HG03139 (cell line): ENCODE results near the gene ANKRD1.
"Not testable (repeated sequence)": the region's sequence is repeated elsewhere in the genome, so short reads cannot be mapped to it uniquely, and the experiment has no call there.

Source experiments
- ATAC-seq: cut with Tn5 transposase; IDR thresholded peaks from one replicate; pipeline ENCODE4 v1.9.1; 2021; ENCODE audit not compliant: unreplicated experiment

ANKRD1 gene

DNA sequence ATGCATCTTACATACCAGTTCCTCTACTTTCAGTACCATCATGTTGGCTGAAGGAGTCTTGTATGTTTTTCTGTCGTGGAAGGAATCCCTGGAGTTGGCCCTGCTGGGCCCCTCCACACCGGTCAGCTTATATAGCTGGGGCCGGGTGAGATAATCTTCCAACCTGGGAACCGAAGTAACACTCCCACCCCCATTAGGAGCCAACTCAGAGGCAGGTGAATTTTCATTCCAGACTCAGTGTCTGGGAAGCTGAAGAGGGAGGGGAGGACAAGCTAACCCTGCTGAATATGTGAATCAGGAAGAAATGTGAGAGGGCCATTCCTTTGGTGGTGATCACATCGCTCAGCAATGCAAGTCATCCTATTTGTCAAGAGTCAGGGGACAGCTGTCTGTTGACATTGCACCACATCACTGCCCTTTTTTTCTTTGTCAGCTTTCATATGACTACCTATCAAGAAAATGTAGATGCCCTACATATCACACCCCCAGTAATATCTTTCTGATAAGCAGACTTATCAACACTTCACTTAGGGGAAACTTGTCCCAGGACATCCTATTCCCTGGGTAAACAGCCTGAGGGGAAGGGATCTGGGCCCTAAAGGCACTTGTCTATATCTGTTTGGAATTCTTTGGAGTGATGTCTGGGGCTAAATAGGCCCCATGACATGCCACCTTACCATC, at the start of gene ANKRD1:
Gene ANKRD1, minus strand, starts transcription at position 102 of the 681 bp plus-strand sequence. Its CDS starts 60 bp downstream, at position 42.
- ATAC-seq: no peak

DNA sequence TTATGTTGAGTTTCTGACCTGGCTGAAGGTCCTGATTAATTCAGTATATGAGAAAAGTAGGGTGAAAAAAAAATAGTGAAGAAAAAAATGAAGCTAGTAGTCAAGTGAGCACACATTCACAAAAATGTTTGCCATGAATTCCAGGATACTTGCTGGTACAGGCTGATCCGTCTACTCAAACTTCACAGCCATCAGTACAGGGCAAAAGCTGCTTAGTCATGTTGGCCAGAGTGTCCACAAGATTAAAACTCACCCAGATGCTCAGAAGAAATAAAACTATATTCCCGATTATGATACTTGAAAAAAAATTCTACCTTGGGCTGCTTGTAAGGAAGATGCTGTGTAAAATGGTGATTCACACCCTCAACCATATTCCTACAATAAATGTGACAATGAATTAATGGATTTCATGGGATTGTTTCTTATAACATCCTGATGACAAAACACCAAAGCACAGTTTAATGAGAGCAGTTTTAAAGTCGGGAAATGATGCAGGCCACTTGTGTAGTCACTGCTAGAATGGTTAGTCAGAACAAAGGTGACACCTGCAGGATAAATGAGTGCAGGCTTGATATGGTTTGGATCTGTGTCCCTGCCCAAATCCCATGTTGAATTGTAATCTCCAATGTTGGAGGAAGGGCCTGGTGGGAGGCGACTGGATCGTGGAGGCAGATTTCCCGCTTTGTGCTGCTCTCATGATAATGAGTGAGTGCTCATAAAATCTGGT, 49.2 kb upstream of the ANKRD1 start:
- no peak for ATAC-seq

DNA sequence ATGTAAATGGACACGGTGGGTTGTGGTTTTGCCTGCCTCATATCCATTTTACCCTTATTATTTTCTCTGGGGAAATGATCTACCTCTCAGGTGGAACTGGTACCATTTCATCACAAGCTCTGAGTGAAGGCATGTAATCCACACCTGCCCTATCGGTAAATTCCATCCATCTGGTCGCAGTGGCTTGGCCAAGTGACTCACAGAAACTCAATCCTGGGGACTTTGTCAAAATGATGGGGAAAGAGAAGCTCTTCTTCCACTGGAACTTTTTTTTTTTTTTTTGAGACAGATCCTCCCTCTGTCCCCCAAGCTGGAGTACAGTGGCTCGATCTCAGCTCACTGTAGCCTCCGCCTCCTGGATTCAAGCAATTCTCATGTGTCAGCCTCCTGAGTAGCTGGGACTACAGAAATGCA, 48.2 kb upstream of the ANKRD1 start:
- ATAC-seq: no peak

DNA sequence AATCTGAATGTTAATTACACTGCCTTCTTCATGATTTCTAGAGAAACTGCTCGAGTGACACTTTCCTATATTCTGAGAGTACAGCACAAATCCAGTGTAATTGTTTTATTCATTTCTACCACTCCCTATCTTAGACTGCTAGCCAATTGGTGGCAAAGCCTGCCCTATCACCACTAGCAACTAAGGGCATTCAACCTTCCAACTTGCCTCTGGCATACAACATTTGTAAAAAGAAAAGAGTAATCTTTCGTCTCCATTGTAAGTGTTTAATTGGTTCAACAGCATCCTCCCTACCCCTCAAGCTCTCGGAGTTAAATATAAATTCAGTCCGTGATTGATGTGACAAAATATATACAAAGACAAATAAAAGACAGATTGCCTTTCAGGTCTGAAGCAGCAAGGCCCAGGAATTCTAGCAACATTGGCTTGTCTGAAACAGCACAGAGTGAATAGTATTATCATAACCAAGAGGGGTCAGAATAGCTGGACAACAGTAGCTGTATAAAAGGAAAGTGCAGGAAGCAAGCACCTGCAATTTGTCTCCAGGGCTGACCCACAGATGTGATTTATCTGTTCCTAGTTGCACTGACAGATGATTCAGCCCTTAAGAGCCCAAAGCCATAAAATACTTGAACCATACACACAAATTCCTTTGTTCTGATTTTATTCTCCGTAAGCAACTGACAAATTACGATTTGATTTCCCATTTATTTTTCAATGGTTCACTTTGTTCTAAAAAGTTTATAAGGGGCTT, 47.6 kb upstream of the ANKRD1 start:
- ATAC-seq: no peak

DNA sequence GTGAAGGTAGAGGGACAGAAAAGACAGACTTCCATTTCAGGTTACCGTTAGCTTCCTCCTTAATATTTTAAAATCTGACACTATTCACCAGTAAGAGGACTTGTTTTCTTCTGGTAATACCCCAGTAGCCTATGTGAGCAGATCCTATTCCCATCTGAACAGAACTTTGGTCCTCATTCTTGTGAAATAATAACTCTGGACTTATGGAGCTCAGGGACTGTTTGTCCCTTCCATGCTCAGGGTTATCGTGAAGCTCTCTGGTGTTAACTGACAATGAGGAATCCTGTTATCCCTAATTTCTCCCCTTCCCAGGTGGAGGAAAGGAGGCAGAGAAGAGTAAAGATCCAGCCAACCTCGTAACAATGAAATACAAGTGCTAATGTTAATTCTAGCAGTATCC, 47.0 kb upstream of the ANKRD1 start:
- ATAC-seq: no peak

DNA sequence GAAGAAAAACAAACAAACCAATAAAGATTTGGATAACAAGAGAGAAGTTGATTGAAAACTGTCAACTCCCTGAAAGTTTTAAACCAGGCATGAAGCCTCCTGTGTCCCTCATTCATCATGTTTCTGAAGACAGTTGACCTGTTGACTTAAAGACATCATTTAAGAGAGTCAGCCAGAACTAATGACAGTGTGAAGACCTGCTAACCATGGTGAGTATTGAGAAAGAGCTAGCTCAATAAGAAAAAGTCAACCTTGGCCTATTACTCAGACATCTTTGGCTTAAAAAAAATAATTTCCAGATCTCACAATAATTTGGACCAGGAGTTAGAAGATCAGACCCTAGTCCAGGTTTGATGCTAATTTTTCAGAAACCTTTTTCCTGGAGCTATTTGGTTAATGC, 45.3 kb upstream of the ANKRD1 start:
- ATAC-seq: no peak

DNA sequence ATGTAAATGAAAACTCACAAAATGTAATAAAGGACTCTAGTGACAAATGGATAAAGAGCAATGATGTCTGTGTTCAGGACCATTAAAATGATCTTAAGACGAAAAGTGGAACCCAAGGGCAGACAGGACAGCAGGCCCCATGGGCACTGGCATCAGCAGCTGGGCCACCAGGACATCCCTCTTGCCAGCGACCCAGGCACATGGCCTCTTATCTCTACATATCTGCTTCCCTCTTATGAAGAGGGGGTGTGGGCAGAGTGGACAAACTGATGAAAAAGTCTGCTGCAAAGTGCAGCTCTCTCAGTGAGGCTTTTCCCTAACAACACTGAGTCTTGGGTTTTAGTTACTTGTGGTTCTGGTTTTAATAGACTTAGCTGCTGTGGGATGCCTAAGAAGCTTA, 44.8 kb upstream of the ANKRD1 start:
- no peak for ATAC-seq

DNA sequence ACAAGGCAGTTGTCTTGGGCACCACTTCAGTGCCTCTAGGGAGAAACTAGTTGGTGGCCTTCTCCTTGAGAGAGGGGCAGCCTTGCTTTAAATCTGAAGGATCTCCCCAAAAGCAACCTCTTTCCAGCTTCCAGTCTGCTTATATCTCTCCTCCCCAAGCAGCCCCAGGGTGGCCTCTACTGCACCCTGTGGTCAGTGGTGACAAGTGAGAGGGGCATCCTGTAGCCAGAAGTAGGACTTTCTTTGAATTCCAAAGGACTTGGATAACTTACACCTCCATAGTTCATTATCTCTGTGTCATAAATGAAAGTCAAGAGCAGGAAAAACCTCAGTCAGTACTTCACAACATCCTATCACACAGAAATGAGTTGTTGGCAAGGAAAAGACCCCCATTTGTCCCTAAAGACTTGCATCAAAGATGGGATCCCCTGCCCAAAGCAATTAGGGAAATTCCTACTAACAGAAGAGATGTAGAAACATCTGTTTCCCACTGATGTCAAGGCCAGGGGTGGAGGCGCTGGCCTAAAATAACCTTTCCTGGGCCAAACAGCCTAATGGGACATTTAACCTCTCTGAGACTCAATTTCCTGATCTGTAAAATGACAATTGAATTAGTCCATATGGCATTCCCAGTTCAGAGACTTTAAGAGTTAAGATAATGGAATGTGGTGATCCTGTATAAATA, 44.0 kb upstream of the ANKRD1 start:
- ATAC-seq: no peak

DNA sequence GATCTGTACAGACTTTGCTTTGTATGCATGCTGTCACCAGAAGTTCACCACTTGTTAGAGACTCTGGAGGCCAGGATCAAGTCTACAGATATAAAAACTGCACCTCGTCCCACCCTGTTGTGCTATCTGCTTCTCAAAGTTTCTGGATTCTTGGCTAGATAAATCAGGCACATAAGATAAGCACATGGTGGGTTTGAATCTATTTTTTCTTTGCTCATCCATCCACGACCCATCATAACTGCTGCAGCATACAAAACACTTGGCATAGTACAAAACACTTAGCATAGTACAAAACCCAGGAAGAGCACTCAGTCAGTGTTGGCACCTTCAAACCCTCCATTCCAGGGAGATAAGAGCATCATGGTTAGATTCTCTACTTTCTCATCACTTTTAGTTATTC, 42.4 kb upstream of the ANKRD1 start:
- no peak for ATAC-seq

DNA sequence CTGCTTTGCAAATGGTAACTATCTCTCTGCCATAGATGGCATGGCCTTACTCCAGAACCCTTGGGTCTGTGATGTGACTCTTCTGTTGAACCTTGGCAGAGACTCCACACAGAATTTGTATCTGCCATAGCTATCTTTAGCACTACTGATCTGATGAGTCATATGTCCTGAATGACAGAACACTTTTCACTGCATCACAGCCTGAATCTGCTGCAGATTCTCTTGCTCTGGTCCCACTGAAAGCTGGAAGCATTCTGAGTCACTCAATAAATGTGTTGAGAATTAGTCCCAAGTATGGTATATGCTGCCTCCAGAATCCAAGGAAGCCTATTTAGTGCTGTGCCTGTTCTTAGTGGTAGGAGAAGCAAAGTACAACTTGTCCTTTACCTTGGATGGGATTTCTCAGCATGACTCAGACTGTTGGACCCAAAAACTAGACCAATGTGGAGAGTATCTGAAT, 39.5 kb upstream of the ANKRD1 start:
- peak; percentile 70 for ATAC-seq

DNA sequence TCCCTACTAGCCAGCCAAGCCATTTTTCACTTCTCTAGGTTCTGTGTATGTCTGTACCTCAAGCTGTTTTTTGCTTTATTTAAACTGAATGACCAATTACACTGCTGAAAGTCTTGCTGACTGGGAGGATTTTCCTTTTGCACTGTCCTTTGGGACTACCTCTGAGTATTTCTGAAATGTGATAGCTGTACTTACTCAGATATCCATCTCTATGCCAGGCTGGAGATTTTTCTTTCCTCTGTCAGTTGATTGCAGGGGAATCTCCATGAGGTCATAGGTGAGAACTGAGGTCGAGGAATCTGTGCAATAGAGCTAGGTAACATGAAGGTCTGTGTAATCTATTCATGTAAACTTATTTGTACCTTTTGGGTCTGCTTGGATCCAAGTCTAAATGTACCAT, 38.9 kb upstream of the ANKRD1 start:
- no peak for ATAC-seq

DNA sequence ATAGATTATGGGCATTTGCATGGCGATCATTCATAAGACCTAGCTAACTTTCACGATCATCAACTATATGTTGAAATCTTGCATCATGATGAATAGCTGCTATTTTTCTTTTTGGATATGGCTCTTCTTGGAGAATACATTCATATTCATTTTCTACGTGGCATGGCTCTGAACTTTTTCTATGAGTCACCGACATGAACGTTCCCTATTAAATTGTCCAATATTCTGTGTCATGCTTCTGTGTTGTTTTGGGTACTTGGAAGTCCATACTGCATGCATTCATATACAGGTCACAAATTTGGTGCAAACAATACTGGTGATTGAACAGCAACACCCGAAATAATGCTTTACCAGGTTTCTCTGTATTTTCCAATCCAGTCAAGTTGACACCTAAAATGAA, 37.9 kb upstream of the ANKRD1 start:
- no peak for ATAC-seq

DNA sequence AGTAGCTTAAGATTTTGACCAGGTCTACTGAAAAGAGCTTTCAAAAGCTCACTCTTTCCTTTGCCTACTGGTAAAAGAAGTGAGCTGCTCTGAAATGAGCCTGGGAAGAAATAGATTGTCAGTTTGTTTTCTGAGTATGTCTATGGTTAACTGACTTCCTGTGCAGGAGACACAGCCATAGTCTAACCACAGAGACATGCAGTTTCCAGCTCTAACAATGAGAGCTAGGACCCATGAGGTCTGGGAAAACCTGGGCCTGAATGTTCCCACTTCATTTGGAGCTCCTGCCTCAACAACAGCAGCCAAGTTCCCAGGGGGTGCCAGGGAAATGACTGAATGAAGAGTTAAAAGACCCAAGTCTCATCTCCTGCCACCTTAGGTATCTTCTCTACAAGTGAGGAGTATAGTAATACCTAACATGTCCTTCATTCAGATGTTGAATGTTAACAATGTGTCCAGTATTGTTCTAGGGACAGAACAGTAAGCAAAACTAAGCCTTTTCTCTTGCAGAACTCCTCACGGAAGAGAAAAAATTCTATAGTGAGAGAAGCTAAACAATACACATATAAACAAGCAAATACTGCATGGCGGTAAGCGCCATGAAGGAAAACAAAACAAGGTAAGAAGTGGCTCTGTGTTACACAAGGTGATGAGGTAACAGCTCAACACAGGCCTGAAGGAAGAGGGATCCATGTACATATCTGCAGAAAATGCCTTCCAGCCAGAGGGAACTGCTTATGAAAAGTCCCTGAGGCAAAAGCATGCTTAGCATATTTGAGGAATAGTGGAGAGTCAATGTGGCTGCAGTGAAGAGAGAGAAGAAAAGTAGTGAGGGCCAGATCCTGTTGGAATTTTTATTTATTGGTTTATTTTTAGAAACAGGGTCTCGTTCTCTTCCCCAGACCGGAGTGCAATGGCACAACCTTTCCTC, 26.4 kb upstream of the ANKRD1 start:
- peak; percentile 76 for ATAC-seq

DNA sequence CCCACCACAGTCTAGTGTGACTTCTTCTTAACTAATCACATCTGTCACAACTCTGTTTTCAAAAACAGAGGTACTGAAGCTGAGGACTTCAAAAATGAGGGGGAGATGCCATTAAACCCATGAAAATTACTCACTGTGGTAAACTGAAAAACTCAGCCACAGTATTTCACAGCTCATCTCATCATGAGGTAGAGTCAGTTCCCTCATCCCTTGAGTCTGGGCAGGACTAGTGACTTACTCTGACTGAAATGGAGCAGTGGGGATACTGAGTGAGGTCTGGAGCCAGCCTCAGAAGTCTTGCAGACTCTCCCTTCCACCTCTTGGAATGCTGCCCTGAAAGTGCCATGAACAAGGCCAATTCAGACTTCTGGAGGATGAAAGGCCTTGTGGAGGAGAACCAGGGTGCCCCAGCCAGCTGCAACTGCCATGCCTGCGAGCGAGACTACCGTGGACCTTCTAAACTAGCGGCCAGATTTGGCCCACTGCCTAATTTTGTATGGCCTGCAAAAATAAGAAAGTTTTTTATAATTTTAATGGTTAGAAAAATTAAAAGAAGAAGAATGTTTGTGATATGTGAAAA, 24.7 kb upstream of the ANKRD1 start:
- no peak for ATAC-seq

DNA sequence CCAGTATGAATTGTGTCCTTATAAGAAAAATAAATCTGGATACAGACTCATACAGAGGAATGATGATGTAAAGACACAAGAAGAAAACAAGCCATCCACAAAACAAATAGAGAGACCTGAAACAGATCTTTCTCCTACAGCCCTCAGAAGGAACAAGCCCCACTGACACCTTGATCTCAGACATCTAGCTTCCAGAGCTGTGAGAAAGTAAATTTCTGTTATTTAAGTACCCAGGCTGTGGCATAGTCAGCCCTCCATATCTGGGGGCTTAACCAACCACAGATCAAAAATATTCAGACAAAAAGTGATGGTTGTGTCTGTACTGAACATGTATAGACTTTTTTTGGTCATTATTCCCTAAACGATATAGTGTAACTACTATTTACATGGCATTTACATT, 23.9 kb upstream of the ANKRD1 start:
- no peak for ATAC-seq

DNA sequence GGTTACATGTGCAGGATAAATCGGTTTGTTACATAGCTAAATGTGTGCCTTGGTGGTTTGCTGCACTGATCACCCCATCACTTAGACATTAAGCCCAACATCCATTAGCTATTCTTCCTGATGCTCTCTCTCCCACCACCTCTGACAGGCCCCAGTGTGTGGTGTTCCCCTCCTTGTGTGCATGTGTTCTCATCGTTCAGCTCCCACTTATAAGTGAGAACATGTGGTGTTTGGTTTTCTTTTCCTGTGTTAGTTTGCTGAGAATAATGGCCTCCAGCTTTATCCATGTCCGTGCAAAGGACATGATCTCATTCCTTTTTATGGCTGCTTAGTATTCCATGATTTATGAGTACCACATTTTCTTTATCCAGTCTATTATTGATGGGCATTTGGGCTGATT, 22.1 kb upstream of the ANKRD1 start:
- not testable (repeated sequence) for ATAC-seq

DNA sequence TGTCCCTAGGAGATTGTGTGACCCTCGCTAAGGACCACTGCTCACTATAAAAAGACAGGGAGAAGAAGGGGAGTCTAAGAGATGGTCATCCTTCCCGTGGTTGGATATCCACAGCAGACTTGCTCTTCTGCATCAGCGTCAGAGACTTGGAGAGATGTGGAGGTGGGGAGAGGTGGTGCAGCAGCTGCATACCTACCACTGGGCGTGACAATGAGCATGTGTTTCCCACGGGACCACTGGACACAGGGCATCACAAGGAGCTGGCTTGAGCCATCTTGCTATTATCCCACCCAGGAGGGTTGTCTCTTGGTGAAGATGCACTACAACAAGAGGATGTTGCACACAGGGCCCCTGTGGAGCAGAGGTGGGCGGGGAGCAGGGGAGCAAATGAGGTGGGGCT, 18.8 kb upstream of the ANKRD1 start:
- ATAC-seq: no peak

DNA sequence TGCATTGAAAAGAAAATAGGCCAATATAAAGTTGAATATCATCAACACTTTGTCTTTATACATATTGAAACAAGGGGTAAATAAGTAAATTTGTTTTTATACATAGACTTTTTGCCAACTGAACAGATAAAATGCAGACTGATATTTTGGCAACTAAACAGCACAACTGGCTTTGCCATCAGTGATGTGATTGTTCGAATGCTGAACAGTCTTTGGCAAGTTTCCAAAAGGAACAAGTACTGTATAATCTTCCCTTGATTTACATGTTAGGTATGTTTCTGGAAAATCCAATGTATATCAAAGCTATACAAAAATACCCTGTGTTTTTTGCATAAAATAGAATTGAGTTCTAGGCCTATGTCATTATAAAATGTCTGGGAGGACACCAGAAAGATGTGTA, 18.2 kb upstream of the ANKRD1 start:
- no peak for ATAC-seq

DNA sequence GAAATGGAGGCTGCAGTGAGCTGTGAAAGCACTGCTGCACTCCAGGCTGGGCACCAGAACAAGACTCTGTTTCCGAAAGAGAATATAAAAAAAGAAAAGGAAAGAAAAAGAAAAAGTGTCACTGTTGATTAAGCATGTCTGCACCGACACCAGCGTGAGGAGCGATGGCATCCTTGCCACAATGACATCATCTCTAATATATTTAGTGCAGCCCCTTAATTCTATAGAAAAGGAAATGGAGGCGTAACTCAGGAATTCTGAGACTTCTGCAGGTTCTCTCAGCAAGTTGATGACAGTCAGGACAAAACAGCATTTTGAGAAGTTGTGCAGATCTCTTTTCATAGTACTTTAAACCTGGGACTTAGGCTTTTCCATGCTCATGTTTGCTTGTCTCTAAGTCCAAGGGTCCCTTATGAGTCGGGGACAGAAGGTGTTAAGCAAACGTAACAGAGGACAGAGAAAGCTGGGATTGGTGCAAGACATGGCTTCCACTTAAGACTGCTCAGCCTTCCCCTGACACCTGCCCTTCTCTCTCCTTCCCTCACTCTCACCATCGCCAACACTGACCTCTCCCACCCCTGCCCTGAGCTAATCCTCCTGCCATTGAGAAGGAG, 16.9 kb upstream of the ANKRD1 start:
- ATAC-seq: no peak

DNA sequence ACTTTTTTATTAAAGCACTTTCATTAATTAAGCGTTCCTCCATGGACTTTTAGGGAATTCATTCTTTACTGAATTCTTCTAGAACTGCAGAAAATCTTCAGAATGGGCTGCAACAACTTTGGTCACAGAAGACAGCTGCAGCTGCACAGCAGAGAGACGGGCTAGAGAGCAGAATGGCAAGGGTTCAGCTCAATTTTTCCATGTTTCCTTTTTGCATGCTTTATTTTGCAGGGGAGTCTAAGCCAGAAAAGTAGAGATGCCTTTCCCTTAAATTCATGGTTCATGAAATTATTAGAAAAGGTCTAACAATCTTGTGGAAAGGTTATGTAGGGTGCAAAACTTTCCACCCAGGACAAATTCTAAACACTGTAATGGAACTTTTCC, 15.4 kb upstream of the ANKRD1 start:
- no peak for ATAC-seq
